ENCODE results near the gene DIAPH3.
"Not testable (repeated sequence)": the region's sequence is repeated elsewhere in the genome, so short reads cannot be mapped to it uniquely, and the experiment has no call there.

The DIAPH3 gene, protein sequence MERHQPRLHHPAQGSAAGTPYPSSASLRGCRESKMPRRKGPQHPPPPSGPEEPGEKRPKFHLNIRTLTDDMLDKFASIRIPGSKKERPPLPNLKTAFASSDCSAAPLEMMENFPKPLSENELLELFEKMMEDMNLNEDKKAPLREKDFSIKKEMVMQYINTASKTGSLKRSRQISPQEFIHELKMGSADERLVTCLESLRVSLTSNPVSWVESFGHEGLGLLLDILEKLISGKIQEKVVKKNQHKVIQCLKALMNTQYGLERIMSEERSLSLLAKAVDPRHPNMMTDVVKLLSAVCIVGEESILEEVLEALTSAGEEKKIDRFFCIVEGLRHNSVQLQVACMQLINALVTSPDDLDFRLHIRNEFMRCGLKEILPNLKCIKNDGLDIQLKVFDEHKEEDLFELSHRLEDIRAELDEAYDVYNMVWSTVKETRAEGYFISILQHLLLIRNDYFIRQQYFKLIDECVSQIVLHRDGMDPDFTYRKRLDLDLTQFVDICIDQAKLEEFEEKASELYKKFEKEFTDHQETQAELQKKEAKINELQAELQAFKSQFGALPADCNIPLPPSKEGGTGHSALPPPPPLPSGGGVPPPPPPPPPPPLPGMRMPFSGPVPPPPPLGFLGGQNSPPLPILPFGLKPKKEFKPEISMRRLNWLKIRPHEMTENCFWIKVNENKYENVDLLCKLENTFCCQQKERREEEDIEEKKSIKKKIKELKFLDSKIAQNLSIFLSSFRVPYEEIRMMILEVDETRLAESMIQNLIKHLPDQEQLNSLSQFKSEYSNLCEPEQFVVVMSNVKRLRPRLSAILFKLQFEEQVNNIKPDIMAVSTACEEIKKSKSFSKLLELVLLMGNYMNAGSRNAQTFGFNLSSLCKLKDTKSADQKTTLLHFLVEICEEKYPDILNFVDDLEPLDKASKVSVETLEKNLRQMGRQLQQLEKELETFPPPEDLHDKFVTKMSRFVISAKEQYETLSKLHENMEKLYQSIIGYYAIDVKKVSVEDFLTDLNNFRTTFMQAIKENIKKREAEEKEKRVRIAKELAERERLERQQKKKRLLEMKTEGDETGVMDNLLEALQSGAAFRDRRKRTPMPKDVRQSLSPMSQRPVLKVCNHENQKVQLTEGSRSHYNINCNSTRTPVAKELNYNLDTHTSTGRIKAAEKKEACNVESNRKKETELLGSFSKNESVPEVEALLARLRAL

DNA sequence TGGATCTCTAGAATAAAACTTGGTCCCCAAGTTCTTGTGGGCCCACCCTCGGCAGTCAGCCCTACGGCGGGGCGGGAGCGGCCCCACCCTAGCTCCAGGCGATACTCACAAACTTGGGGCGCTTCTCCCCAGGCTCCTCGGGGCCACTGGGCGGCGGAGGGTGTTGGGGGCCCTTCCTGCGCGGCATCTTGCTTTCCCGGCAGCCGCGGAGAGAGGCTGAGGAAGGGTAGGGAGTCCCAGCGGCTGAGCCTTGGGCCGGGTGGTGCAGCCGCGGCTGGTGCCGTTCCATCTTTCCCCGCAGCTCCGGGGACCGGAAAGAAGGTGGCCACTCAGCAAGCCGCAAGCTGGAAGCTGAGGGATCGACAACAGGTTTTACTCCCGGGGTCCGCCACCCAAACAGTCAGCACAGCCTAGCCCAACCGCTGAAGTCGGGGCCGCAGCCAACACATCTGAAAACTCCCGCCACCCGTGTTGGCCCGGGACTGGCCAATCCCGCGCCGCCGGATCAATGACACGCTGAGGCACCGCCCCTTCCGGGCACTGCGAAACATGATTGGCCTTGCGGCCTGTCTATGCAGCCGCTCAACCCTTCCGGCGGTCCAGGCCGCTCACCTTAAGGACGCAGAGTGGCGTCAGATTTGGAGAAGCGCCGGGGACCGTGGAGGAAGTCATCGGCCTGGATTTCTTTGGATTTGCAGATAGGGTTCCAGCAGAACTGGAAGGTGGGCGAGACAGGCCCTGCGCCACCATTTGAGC, at the start of gene DIAPH3:
TSS of gene DIAPH3 (minus strand) at position 451 of the 756 bp plus-strand sequence. CDS start at position 289, 162 bp downstream.
- whole genome bisulfite sequencing (ENCODE audit: insufficient coverage, insufficient read length) = no CpG with 5 or more reads among the region's 54 CpGs
- H3K9me3 ChIP-seq (ENCODE audit: control insufficient read depth, insufficient read depth, low read length) = no peaks in the 10 kb centered on the region
- no peaks in the 10 kb centered on the region for H3K36me3 ChIP-seq (ENCODE audit: control insufficient read depth, insufficient read depth, low read length)
- peak within 1 kb of the TSS; percentile 52 for H3K4me3 ChIP-seq (ENCODE audit: low read length)
- no peaks in the 10 kb centered on the region for H3K4me1 ChIP-seq (ENCODE audit: control insufficient read depth, insufficient read depth, low read length)
- DNase-seq (ENCODE audit: low read depth, low spot score) = peak; percentile 86
- H3K27ac ChIP-seq (ENCODE audit: low read length) = peak within 1 kb of the TSS; percentile 44
- H3K27me3 ChIP-seq (ENCODE audit: control insufficient read depth, insufficient read depth, low read length) = no peaks in the 10 kb centered on the region

DNA sequence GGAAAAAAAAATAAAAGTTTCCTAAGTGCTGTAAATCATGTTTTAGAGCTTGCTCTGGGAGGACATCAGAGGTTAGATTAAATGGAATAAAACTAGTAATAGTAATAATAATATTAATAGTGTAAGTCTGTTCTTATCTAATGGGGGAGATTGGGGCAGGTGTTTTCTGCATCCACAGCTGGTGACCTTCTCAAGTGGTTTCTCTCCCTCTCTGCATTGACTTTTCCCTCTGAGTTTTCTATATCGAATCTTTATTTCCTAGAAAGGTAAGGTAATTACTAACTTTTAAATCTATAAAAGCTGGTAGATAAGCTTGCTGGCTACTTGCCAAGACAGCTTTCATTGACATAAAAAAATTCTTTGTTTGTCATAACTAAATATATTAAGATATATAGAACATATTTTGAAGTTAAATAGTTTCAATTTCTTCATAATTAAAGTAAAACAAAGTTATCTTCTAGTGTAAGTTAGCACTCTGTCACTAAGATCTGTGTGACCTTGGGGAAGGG, 49.6 kb upstream of the DIAPH3 start:
- Histone ChIP-seq H3K9me3 (ENCODE audit: control insufficient read depth, insufficient read depth, low read length) (no peaks in the 10 kb centered on the region), H3K4me3 (ENCODE audit: low read length) (no peak overlapping the region), H3K27me3 (ENCODE audit: control insufficient read depth, insufficient read depth, low read length) (no peaks in the 10 kb centered on the region), H3K36me3 (ENCODE audit: control insufficient read depth, insufficient read depth, low read length) (no peaks in the 10 kb centered on the region), H3K4me1 (ENCODE audit: control insufficient read depth, insufficient read depth, low read length) (no peaks in the 10 kb centered on the region), H3K27ac (ENCODE audit: low read length) (no peak overlapping the region)
- no CpG with 5 or more reads among the region's 1 CpG for WGBS (ENCODE audit: insufficient coverage, insufficient read length)
- DNase-seq (ENCODE audit: low read depth, low spot score) = no peak

DNA sequence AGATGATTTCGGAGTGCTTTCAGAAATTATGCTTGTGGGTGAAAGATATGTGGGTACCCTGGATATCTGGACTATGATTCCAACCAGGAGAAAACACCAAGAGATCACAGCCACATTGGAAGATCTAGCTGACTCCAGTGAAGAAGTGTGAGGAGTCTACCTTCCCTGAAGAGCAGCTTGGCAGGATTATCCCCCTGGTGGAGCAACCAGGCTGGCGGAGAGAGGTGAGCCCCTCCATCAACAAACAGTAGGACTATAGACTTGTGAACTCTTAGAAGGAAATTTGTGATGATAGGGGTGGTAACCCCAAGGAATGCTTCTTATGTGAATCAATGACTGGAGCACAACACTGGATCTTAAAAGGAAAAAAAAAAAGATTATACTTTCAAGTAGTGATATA, 47.8 kb upstream of the DIAPH3 start:
- H3K27ac ChIP-seq (ENCODE audit: low read length) = no peak overlapping the region
- 100% methylated on average over 1 of the region's 2 CpGs for WGBS (ENCODE audit: insufficient coverage, insufficient read length)
- no peak for DNase-seq (ENCODE audit: low read depth, low spot score)
- no peaks in the 10 kb centered on the region for H3K27me3 ChIP-seq (ENCODE audit: control insufficient read depth, insufficient read depth, low read length)
- no peaks in the 10 kb centered on the region for H3K36me3 ChIP-seq (ENCODE audit: control insufficient read depth, insufficient read depth, low read length)
- H3K4me3 ChIP-seq (ENCODE audit: low read length) = no peak overlapping the region
- no peaks in the 10 kb centered on the region for H3K4me1 ChIP-seq (ENCODE audit: control insufficient read depth, insufficient read depth, low read length)
- H3K9me3 ChIP-seq (ENCODE audit: control insufficient read depth, insufficient read depth, low read length) = no peaks in the 10 kb centered on the region

- no CpG with 5 or more reads among the region's 4 CpGs for WGBS (ENCODE audit: insufficient coverage, insufficient read length)
- Histone ChIP-seq H3K36me3 (ENCODE audit: control insufficient read depth, insufficient read depth, low read length) (no peaks in the 10 kb centered on the region), H3K9me3 (ENCODE audit: control insufficient read depth, insufficient read depth, low read length) (no peaks in the 10 kb centered on the region), H3K27ac (ENCODE audit: low read length) (no peak overlapping the region), H3K4me1 (ENCODE audit: control insufficient read depth, insufficient read depth, low read length) (no peaks in the 10 kb centered on the region), H3K27me3 (ENCODE audit: control insufficient read depth, insufficient read depth, low read length) (no peaks in the 10 kb centered on the region), H3K4me3 (ENCODE audit: low read length) (no peak overlapping the region)
- no peak for DNase-seq (ENCODE audit: low read depth, low spot score)
Measured at GRCh38 chr13:60210510-60211330, 47.0 kb upstream of the DIAPH3 start.

DNA sequence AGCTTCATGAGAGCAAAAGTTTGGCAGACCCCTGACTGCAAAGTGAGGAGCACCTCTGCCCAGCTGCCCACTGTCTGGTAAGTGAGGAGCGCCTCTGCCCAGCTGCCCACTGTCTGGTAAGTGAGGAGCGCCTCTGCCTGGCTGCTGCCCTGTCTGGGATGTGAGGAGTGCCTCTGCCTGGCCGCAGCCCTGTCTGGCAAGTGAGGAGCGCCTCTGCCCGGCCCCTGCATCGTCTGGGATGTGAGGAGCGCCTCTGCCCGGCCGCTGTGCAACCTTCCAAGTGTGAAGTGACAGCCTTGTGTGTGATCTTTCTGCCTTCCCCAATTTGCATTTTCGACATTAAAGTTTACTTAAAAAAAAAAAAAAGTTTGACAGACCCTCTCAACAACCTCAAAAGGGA, 41.8 kb upstream of the DIAPH3 start:
- H3K4me3 ChIP-seq (ENCODE audit: low read length); DNase-seq (ENCODE audit: low read depth, low spot score); H3K9me3 ChIP-seq (ENCODE audit: control insufficient read depth, insufficient read depth, low read length); H3K4me1 ChIP-seq (ENCODE audit: control insufficient read depth, insufficient read depth, low read length); H3K27me3 ChIP-seq (ENCODE audit: control insufficient read depth, insufficient read depth, low read length); H3K36me3 ChIP-seq (ENCODE audit: control insufficient read depth, insufficient read depth, low read length); H3K27ac ChIP-seq (ENCODE audit: low read length): not testable (repeated sequence)
- no CpG with 5 or more reads among the region's 10 CpGs for WGBS (ENCODE audit: insufficient coverage, insufficient read length)

DNA sequence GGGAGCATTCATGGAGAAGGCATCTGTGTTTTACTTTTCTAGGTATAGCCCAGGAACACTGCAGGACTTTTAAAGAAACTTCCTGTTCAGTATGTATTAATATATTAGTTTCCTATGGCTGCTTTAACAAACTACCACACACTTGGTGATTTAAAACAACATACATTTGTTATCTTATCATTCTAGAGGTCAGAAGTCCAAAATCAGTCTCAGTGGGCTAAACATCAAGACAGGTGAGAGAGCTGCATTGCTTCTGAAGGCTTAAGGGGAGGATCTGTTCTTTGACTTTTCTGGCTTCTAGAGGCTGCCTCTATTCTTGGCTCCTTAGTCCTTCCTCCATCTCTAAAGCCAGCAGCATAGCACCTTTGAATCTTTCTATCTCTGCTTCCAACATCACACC, 37.6 kb upstream of the DIAPH3 start:
- H3K4me1 ChIP-seq (ENCODE audit: control insufficient read depth, insufficient read depth, low read length) = no peaks in the 10 kb centered on the region
- DNase-seq (ENCODE audit: low read depth, low spot score) = no peak

GRCh38 chr13:60195893-60196292, 32.2 kb upstream of the DIAPH3 start:
- not testable (repeated sequence) for H3K36me3 ChIP-seq (ENCODE audit: control insufficient read depth, insufficient read depth, low read length); H3K9me3 ChIP-seq (ENCODE audit: control insufficient read depth, insufficient read depth, low read length); DNase-seq (ENCODE audit: low read depth, low spot score); H3K27me3 ChIP-seq (ENCODE audit: control insufficient read depth, insufficient read depth, low read length); H3K27ac ChIP-seq (ENCODE audit: low read length); H3K4me3 ChIP-seq (ENCODE audit: low read length); H3K4me1 ChIP-seq (ENCODE audit: control insufficient read depth, insufficient read depth, low read length)
- WGBS (ENCODE audit: insufficient coverage, insufficient read length) = no CpG with 5 or more reads among the region's 2 CpGs

More for the DNA sequence above, 37.6 kb upstream of the DIAPH3 start:
- H3K9me3 ChIP-seq (ENCODE audit: control insufficient read depth, insufficient read depth, low read length) = no peaks in the 10 kb centered on the region
- H3K27me3 ChIP-seq (ENCODE audit: control insufficient read depth, insufficient read depth, low read length) = no peaks in the 10 kb centered on the region
- H3K4me3 ChIP-seq (ENCODE audit: low read length) = no peak overlapping the region
- no peak overlapping the region for H3K27ac ChIP-seq (ENCODE audit: low read length)
- H3K36me3 ChIP-seq (ENCODE audit: control insufficient read depth, insufficient read depth, low read length) = no peaks in the 10 kb centered on the region

- no peaks in the 10 kb centered on the region for H3K27me3 ChIP-seq (ENCODE audit: control insufficient read depth, insufficient read depth, low read length)
- DNase-seq (ENCODE audit: low read depth, low spot score) = no peak
- no peaks in the 10 kb centered on the region for H3K9me3 ChIP-seq (ENCODE audit: control insufficient read depth, insufficient read depth, low read length)
- no peaks in the 10 kb centered on the region for H3K4me1 ChIP-seq (ENCODE audit: control insufficient read depth, insufficient read depth, low read length)
- WGBS (ENCODE audit: insufficient coverage, insufficient read length) = no CpG with 5 or more reads among the region's 1 CpG
- no peak overlapping the region for H3K4me3 ChIP-seq (ENCODE audit: low read length)
- H3K27ac ChIP-seq (ENCODE audit: low read length) = no peak overlapping the region
- no peaks in the 10 kb centered on the region for H3K36me3 ChIP-seq (ENCODE audit: control insufficient read depth, insufficient read depth, low read length)
Measured at GRCh38 chr13:60182907-60183306, 19.2 kb upstream of the DIAPH3 start.

GRCh38 chr13:60178327-60178726, 14.6 kb upstream of the DIAPH3 start:
- H3K36me3 ChIP-seq (ENCODE audit: control insufficient read depth, insufficient read depth, low read length) = no peaks in the 10 kb centered on the region
- no peak overlapping the region for H3K4me3 ChIP-seq (ENCODE audit: low read length)
- no peaks in the 10 kb centered on the region for H3K9me3 ChIP-seq (ENCODE audit: control insufficient read depth, insufficient read depth, low read length)
- WGBS (ENCODE audit: insufficient coverage, insufficient read length) = no CpG with 5 or more reads among the region's 1 CpG
- H3K27ac ChIP-seq (ENCODE audit: low read length) = no peak overlapping the region
- no peaks in the 10 kb centered on the region for H3K4me1 ChIP-seq (ENCODE audit: control insufficient read depth, insufficient read depth, low read length)
- no peaks in the 10 kb centered on the region for H3K27me3 ChIP-seq (ENCODE audit: control insufficient read depth, insufficient read depth, low read length)
- DNase-seq (ENCODE audit: low read depth, low spot score) = no peak
